ENCODE measurements around the gene PCNX2. TPM values are rescaled to one million over a fixed set of nuclear protein-coding genes. Genes with fewer than 3 reads are reported as not detected.

The PCNX2 gene
- total RNA-seq, 1 experiment from 2014 or later: 50.8 TPM

DNA sequence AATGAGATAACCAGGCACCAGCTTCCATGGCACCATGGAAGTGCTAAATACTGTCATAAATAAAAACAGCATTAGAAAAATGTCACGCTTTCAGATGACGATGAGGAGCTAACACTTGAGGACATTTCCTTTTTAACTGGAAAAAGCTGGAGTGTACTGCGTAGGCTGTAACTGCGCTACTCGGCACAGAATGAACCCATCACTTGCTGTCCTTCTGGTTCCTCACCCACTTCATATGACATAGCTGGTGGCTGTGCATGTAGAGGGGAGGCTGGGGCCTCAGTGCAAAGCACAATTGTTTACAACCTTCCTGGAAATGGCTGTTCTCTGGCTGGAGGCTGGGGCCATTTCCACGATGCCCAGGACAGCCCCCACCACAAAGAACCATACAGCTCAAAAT is 289.4 kb downstream of the PCNX2 start:
- TF ChIP-seq TP53 (CRISPR knock-in tag; IDR thresholded peaks at IDR 0.05) (no peak), TEAD4 (CRISPR knock-in tag; IDR thresholded peaks at IDR 0.05) (no peak), ZNF671 (CRISPR knock-in tag; IDR thresholded peaks at IDR 0.05) (no peak), GABPB1 (CRISPR knock-in tag; IDR thresholded peaks at IDR 0.05) (no peak), JUN (CRISPR knock-in tag; IDR thresholded peaks at IDR 0.05) (no peak), ZNF121 (CRISPR knock-in tag; IDR thresholded peaks at IDR 0.05) (no peak), HMGA2 (CRISPR knock-in tag; IDR thresholded peaks at IDR 0.05) (no peak), NR1H2 (CRISPR knock-in tag; IDR thresholded peaks at IDR 0.05) (no peak), EMX1 (CRISPR knock-in tag; IDR thresholded peaks at IDR 0.05) (no peak), IRF2 (CRISPR knock-in tag; IDR thresholded peaks at IDR 0.05; ENCODE audit: borderline replicate concordance, low read depth) (no peak), FOXJ3 (CRISPR knock-in tag; IDR thresholded peaks at IDR 0.05; ENCODE audit: borderline replicate concordance) (no peak), MXD4 (CRISPR knock-in tag; IDR thresholded peaks at IDR 0.05; ENCODE audit: borderline replicate concordance) (no peak), ZNF263 (CRISPR knock-in tag; IDR thresholded peaks at IDR 0.05; ENCODE audit: low read depth) (no peak), NFYB (CRISPR knock-in tag; conservative IDR thresholded peaks at IDR 0.05; ENCODE audit: low read depth) (no peak), ZNF423 (CRISPR knock-in tag; IDR thresholded peaks at IDR 0.05) (no peak), ZNF396 (CRISPR knock-in tag; IDR thresholded peaks at IDR 0.05; ENCODE audit: borderline replicate concordance) (no peak)
- TF ChIP-seq, protein P1, sequence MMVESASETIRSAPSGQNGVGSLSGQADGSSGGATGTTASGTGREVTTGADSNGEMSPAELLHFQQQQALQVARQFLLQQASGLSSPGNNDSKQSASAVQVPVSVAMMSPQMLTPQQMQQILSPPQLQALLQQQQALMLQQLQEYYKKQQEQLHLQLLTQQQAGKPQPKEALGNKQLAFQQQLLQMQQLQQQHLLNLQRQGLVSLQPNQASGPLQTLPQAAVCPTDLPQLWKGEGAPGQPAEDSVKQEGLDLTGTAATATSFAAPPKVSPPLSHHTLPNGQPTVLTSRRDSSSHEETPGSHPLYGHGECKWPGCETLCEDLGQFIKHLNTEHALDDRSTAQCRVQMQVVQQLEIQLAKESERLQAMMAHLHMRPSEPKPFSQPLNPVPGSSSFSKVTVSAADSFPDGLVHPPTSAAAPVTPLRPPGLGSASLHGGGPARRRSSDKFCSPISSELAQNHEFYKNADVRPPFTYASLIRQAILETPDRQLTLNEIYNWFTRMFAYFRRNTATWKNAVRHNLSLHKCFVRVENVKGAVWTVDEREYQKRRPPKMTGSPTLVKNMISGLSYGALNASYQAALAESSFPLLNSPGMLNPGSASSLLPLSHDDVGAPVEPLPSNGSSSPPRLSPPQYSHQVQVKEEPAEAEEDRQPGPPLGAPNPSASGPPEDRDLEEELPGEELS (CRISPR knock-in tag; IDR thresholded peaks at IDR 0.05): no peak
- TF ChIP-seq, protein P2, sequence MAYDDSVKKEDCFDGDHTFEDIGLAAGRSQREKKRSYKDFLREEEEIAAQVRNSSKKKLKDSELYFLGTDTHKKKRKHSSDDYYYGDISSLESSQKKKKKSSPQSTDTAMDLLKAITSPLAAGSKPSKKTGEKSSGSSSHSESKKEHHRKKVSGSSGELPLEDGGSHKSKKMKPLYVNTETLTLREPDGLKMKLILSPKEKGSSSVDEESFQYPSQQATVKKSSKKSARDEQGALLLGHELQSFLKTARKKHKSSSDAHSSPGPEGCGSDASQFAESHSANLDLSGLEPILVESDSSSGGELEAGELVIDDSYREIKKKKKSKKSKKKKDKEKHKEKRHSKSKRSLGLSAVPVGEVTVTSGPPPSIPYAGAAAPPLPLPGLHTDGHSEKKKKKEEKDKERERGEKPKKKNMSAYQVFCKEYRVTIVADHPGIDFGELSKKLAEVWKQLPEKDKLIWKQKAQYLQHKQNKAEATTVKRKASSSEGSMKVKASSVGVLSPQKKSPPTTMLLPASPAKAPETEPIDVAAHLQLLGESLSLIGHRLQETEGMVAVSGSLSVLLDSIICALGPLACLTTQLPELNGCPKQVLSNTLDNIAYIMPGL (CRISPR knock-in tag; IDR thresholded peaks at IDR 0.05): no peak
- TF ChIP-seq, protein P3, sequence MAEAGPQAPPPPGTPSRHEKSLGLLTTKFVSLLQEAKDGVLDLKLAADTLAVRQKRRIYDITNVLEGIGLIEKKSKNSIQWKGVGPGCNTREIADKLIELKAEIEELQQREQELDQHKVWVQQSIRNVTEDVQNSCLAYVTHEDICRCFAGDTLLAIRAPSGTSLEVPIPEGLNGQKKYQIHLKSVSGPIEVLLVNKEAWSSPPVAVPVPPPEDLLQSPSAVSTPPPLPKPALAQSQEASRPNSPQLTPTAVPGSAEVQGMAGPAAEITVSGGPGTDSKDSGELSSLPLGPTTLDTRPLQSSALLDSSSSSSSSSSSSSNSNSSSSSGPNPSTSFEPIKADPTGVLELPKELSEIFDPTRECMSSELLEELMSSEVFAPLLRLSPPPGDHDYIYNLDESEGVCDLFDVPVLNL (CRISPR knock-in tag; IDR thresholded peaks at IDR 0.05; ENCODE audit: borderline replicate concordance, low read depth): no peak
- Mint-ChIP-seq H3K4me3 (no peak overlapping the region), H3K9me3 (0 out of 2 replicates have a peak, but pooled peaks cover 4% of the 10 kb centered on the region), H3K27ac (no peak overlapping the region), H3K27me3 (ENCODE audit: low read depth) (no peaks in the 10 kb centered on the region), H3K4me1 (no peaks in the 10 kb centered on the region), H3K36me3 (peaks cover 26% of the 10 kb centered on the region)
- DNase-seq (ENCODE audit: low spot score) (no peak), ATAC-seq (no peak)
- ChIA-PET CTCF (interaction anchor here (1.5 to 1.6 kb wide), 2 partner anchors 20 to 379 kb away, joined by 3 to 5 read pairs; no protein-coding TSS in a partner anchor), POLR2A (no interaction called here)

DNA sequence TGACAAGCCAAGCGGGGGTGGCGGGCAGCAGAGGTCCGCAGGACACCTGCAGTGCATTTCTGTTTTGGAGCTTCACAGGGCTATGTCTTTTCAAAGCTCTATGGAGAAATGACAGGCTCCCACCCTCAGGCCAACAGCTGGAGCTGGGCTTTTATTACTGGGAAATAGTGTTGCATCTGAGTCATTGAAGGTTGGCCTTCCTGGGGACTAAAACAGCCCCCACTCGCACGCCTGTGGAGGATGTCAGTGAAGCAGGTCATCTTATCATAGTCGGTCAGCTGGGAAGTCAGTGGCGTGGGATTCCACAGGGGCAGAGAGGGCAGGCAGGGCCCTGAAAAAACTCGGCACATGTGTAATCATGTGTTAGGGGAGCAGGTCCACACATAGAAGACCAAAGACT is 289.8 kb downstream of the PCNX2 start:
- Mint-ChIP-seq H3K4me3 (no peak overlapping the region), H3K4me1 (no peaks in the 10 kb centered on the region), H3K27ac (no peak overlapping the region), H3K9me3 (0 out of 2 replicates have a peak, but pooled peaks cover 4% of the 10 kb centered on the region), H3K36me3 (peaks cover 25% of the 10 kb centered on the region), H3K27me3 (ENCODE audit: low read depth) (no peaks in the 10 kb centered on the region)
- no peak for ATAC-seq
- POLR2A ChIA-PET: no interaction called here
- TF ChIP-seq ETV6 (CRISPR knock-in tag; IDR thresholded peaks at IDR 0.05): no peak
- CTCF ChIA-PET: interaction anchor here (0.7 to 1.6 kb wide), 3 partner anchors 20 to 949 kb away, joined by 3 to 5 read pairs (median 3); no protein-coding TSS in a partner anchor
- DNase-seq (ENCODE audit: low spot score): no peak

DNA sequence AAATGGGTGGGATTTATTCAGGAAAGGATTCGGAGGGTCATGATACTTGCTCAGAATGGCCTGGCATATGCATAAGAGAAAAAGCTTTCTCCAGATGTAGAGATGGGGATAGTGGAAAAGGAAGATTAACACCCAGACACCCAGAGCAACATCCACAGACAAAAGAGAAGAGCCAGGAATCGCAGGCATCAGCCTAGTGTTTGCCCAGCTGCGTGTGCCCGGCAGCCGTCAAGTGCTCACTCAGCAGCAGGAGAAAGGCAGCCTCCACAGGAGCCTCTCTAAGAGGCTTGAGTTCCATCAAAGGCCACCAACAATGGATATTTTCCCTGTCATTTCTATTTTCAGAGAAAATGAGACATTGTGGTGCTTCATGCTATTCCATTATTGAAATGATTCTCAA is 290.4 kb downstream of the PCNX2 start:
- CTCF ChIA-PET: interaction anchor here (0.7 to 1.5 kb wide), 2 partner anchors 378 to 950 kb away, joined by 3 to 5 read pairs; no protein-coding TSS in a partner anchor
- H3K36me3 Mint-ChIP-seq: peaks cover 27% of the 10 kb centered on the region
- no peaks in the 10 kb centered on the region for H3K27me3 Mint-ChIP-seq (ENCODE audit: low read depth)
- H3K4me1 Mint-ChIP-seq: no peaks in the 10 kb centered on the region
- no peak overlapping the region for H3K27ac Mint-ChIP-seq
- H3K9me3 Mint-ChIP-seq: 0 out of 2 replicates have a peak, but pooled peaks cover 4% of the 10 kb centered on the region
- ATAC-seq (no peak), DNase-seq (ENCODE audit: low spot score) (no peak)
- POLR2A ChIA-PET: no interaction called here
- H3K4me3 Mint-ChIP-seq: no peak overlapping the region
- TF ChIP-seq NR2C2 (CRISPR knock-in tag; IDR thresholded peaks at IDR 0.05) (no peak), EMX1 (CRISPR knock-in tag; IDR thresholded peaks at IDR 0.05) (no peak), ZNF232 (CRISPR knock-in tag; IDR thresholded peaks at IDR 0.05) (no peak), GRHL2 (CRISPR knock-in tag; IDR thresholded peaks at IDR 0.05; ENCODE audit: insufficient replicate concordance, severe bottlenecking) (no peak), MXD4 (CRISPR knock-in tag; IDR thresholded peaks at IDR 0.05; ENCODE audit: borderline replicate concordance) (no peak), JAZF1 (CRISPR knock-in tag; IDR thresholded peaks at IDR 0.05) (no peak), NR1H2 (CRISPR knock-in tag; IDR thresholded peaks at IDR 0.05) (no peak), KAT7 (CRISPR knock-in tag; IDR thresholded peaks at IDR 0.05; ENCODE audit: borderline replicate concordance) (no peak), TCF7 (CRISPR knock-in tag; IDR thresholded peaks at IDR 0.05; ENCODE audit: low read depth) (no peak), ZNF423 (CRISPR knock-in tag; IDR thresholded peaks at IDR 0.05) (no peak), CREM (CRISPR knock-in tag; IDR thresholded peaks at IDR 0.05) (no peak), ESRRA (CRISPR knock-in tag; IDR thresholded peaks at IDR 0.05; ENCODE audit: borderline replicate concordance) (no peak), RELA (CRISPR knock-in tag; IDR thresholded peaks at IDR 0.05; ENCODE audit: borderline replicate concordance) (no peak)
- TF ChIP-seq, protein P4, sequence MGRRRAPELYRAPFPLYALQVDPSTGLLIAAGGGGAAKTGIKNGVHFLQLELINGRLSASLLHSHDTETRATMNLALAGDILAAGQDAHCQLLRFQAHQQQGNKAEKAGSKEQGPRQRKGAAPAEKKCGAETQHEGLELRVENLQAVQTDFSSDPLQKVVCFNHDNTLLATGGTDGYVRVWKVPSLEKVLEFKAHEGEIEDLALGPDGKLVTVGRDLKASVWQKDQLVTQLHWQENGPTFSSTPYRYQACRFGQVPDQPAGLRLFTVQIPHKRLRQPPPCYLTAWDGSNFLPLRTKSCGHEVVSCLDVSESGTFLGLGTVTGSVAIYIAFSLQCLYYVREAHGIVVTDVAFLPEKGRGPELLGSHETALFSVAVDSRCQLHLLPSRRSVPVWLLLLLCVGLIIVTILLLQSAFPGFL (CRISPR knock-in tag; IDR thresholded peaks at IDR 0.05; ENCODE audit: borderline replicate concordance): no peak

Measured in WTC11 (cell line).